A673 (cell line): ENCODE results near the gene ADAMTS1.
"Not testable (repeated sequence)": the region's sequence is repeated elsewhere in the genome, so short reads cannot be mapped to it uniquely, and the experiment has no call there.

Experiments used
- CTCF ChIP-seq: fragments of 300-800, 200-600 bp; sonication (generic); conservative IDR thresholded peaks from 2 replicates; pipeline ENCODE4 v1.5.1; 2017; ENCODE audit warnings: low read depth, mild to moderate bottlenecking, antibody characterized with exemption, low read length, moderate library complexity, mixed read lengths
- EZH2 ChIP-seq: fragments of 200-600 bp; sonication (generic); IDR thresholded peaks from 2 replicates; pipeline ENCODE4 v1.6.1; 2017; ENCODE audit warnings: borderline replicate concordance, low read depth, mild to moderate bottlenecking, mixed read lengths, antibody characterized with exemption, low read length; ENCODE audit not compliant: poor library complexity, severe bottlenecking

- TF ChIP-seq CTCF, EZH2: not testable (repeated sequence)
Measured at GRCh38 chr21:26854695-26855094, 9.5 kb upstream of the ADAMTS1 start.
